Natural killer cell (primary cell): ENCODE results near the gene DHX34. TPM values are rescaled to one million over a fixed set of nuclear protein-coding genes. Genes with fewer than 3 reads are reported as not detected.

Source experiments
- ATAC-seq, 3 donors: fragments of 150-1000 bp in 2 of 3; fragments of 200-7000 bp in 1 of 3; cut with Tn5 transposase; 1 replicate in 1 of 3; 2 replicates in 2 of 3; pipeline ENCODE4 v1.10.0; 2021; ENCODE audit warnings: mild to moderate bottlenecking in 2 of 3, moderate library complexity in 2 of 3
- DNase-seq, 2 donors: peaks; one replicate each; pipeline versions ENCODE4 v3.0.0 to v3.0.0-alpha.2; 2013 to 2021; ENCODE audit warnings: mixed read lengths in 1 of 2
- H3K27ac ChIP-seq: one replicate; pipeline ENCODE4 v1.5.1; 2013; ENCODE audit warnings: mild to moderate bottlenecking, low read length
- H3K27me3 ChIP-seq: one replicate; pipeline ENCODE4 v1.6.1; 2013; ENCODE audit warnings: low read length; ENCODE audit not compliant: control insufficient read depth, insufficient read depth
- H3K36me3 ChIP-seq: one replicate; pipeline ENCODE4 v1.6.1; 2013; ENCODE audit warnings: low read length; ENCODE audit not compliant: control insufficient read depth, insufficient read depth
- H3K4me1 ChIP-seq: one replicate; pipeline ENCODE4 v1.6.1; 2013; ENCODE audit warnings: low read length; ENCODE audit not compliant: control insufficient read depth, insufficient read depth
- H3K4me3 ChIP-seq: one replicate; pipeline ENCODE4 v1.5.1; 2013; ENCODE audit warnings: low read length
- H3K9me3 ChIP-seq: one replicate; pipeline ENCODE4 v1.6.1; 2013; ENCODE audit warnings: low read length; ENCODE audit not compliant: control insufficient read depth, insufficient read depth
- H3K27ac Mint-ChIP-seq, 2 donors: one replicate each; pipeline ENCODE4 v1.8.0; 2022; ENCODE audit warnings: mild to moderate bottlenecking in 2 of 2, mixed read lengths in 2 of 2, moderate library complexity in 1 of 2
- H3K27me3 Mint-ChIP-seq, 2 donors: one replicate each; pipeline ENCODE4 v1.8.0; 2022; ENCODE audit warnings: low read depth in 2 of 2, mixed read lengths in 2 of 2
- H3K36me3 Mint-ChIP-seq: one replicate; pipeline ENCODE4 v1.8.0; 2022; ENCODE audit warnings: mixed read lengths
- H3K4me1 Mint-ChIP-seq, 2 donors: one replicate each; pipeline ENCODE4 v1.8.0; 2022; ENCODE audit warnings: mixed read lengths in 2 of 2
- H3K4me3 Mint-ChIP-seq: one replicate; pipeline ENCODE4 v1.8.0; 2022; ENCODE audit warnings: mild to moderate bottlenecking, moderate library complexity, mixed read lengths
- H3K9me3 Mint-ChIP-seq, 2 donors: one replicate each; pipeline ENCODE4 v1.8.0; 2022; ENCODE audit warnings: mixed read lengths in 2 of 2
- CTCF ChIP-seq: fragments of 200-600 bp; IDR thresholded peaks from one replicate; pipeline ENCODE4 v1.8.0; 2022; ENCODE audit warnings: antibody characterized with exemption
- WGBS: methylation state at CpG from one replicate; pipeline ENCODE4 v1.1.7; 2013; ENCODE audit warnings: missing lambda C conversion rate; ENCODE audit not compliant: insufficient coverage; 5-methylcytosine and 5-hydroxymethylcytosine counted together
- intact Hi-C: fragments of 100-400 bp; cut with micrococcal nuclease; formaldehyde crosslinking; loops from one replicate; pipeline ENCODE4 v1.14.2; 2022
- total RNA-seq, 4 donors: library from RNA; stranded (reverse); fragments of 120-200 nt in 1 of 4; gene quantifications; one replicate each; pipeline versions ENCODE4 v1.2.3 to v1.2.4, GENCODE V29; 2013 to 2022

DHX34 gene
- total RNA-seq, 3 donors from 2014 or later (not counting 1 experiment from before 2014, with no cell fraction given) = 19.8 to 25.9 (median 20.0) TPM

GRCh38 chr19:47398707-47399597 lies 49.8 kb downstream of the DHX34 start:
- H3K36me3 Mint-ChIP-seq = no peaks in the 10 kb centered on the region
- Histone ChIP-seq H3K9me3 (no peaks in the 10 kb centered on the region), H3K27ac (no peak overlapping the region), H3K27me3 (peaks cover 4% of the 10 kb centered on the region), H3K4me1 (no peaks in the 10 kb centered on the region), H3K36me3 (no peaks in the 10 kb centered on the region), H3K4me3 (no peak overlapping the region)
- no peak for TF ChIP-seq CTCF
- H3K4me1 Mint-ChIP-seq = no peaks in the 10 kb centered on the region
- intact Hi-C loops = no loop called here
- no peak for DNase-seq
- 73% methylated on average over 21 of the region's 24 CpGs for WGBS
- H3K4me3 Mint-ChIP-seq = no peak overlapping the region
- no peaks in the 10 kb centered on the region for H3K9me3 Mint-ChIP-seq
- H3K27me3 Mint-ChIP-seq = peaks cover 16 to 34% of the 10 kb centered on the region in 2 donors
- no peak overlapping the region for H3K27ac Mint-ChIP-seq
- ATAC-seq = no peak

GRCh38 chr19:47402504-47402903 lies 53.4 kb downstream of the DHX34 start:
- ATAC-seq (no peak), DNase-seq (no peak)
- intact Hi-C loops = no loop called here
- Mint-ChIP-seq H3K27me3 (peaks cover 29 to 46% of the 10 kb centered on the region in 2 donors), H3K36me3 (no peaks in the 10 kb centered on the region), H3K4me3 (no peak overlapping the region), H3K4me1 (no peaks in the 10 kb centered on the region), H3K27ac (no peak overlapping the region), H3K9me3 (no peaks in the 10 kb centered on the region)
- H3K36me3 ChIP-seq = no peaks in the 10 kb centered on the region
- H3K9me3 ChIP-seq = no peaks in the 10 kb centered on the region
- 82% methylated on average over 16 of the region's 16 CpGs for WGBS
- H3K27ac ChIP-seq = no peak overlapping the region
- no peaks in the 10 kb centered on the region for H3K4me1 ChIP-seq
- H3K27me3 ChIP-seq = peaks cover 16% of the 10 kb centered on the region
- TF ChIP-seq CTCF = no peak
- no peak overlapping the region for H3K4me3 ChIP-seq

- Histone ChIP-seq H3K9me3 (no peaks in the 10 kb centered on the region), H3K27ac (no peak overlapping the region), H3K4me1 (no peaks in the 10 kb centered on the region), H3K4me3 (no peak overlapping the region), H3K36me3 (no peaks in the 10 kb centered on the region), H3K27me3 (peaks cover 18% of the 10 kb centered on the region)
- ATAC-seq (no peak), DNase-seq (no peak)
- H3K36me3 Mint-ChIP-seq = no peaks in the 10 kb centered on the region
- H3K27me3 Mint-ChIP-seq = peaks cover 38 to 47% of the 10 kb centered on the region in 2 donors
- H3K9me3 Mint-ChIP-seq = no peaks in the 10 kb centered on the region
- no peak for TF ChIP-seq CTCF
- intact Hi-C loops = no loop called here
- H3K4me3 Mint-ChIP-seq = no peak overlapping the region
- WGBS = 70% methylated on average over 9 of the region's 9 CpGs
- no peak overlapping the region for H3K27ac Mint-ChIP-seq
- no peaks in the 10 kb centered on the region for H3K4me1 Mint-ChIP-seq
These were observed 55.5 kb downstream of the DHX34 start for GRCh38 chr19:47404334-47405196.
